Measurements from ENCODE around the gene CPVL. TPM values are rescaled to one million over a fixed set of nuclear protein-coding genes. Genes with fewer than 3 reads are reported as not detected.

CPVL gene
- total RNA-seq, 1 experiment from 2014 or later = not detected

Other genes starting within 250 kb of the CPVL start
- gene TRIL, start 188.2 kb downstream of the CPVL start, total RNA-seq (2014; rRNA removed; shearing (Covaris generic); ENCODE audit: low replicate concordance) = 0.20 TPM in 1 of 2 replicates, not detected in the other
- not detected in 2 replicates for gene CHN2, start 48.2 kb upstream of the CPVL start, total RNA-seq (2014; rRNA removed; shearing (Covaris generic); ENCODE audit: low replicate concordance)

All from Caki2 (cell line).